GM10847 (cell line): ENCODE measurements around the gene KCNJ5.

Experiments
- POLR2A ChIP-seq: IDR thresholded peaks from 2 replicates; pipeline ENCODE4 v1.6.1; 2011; ENCODE audit not compliant: insufficient read length; ENCODE audit errors: extremely low read depth

Gene KCNJ5

DNA sequence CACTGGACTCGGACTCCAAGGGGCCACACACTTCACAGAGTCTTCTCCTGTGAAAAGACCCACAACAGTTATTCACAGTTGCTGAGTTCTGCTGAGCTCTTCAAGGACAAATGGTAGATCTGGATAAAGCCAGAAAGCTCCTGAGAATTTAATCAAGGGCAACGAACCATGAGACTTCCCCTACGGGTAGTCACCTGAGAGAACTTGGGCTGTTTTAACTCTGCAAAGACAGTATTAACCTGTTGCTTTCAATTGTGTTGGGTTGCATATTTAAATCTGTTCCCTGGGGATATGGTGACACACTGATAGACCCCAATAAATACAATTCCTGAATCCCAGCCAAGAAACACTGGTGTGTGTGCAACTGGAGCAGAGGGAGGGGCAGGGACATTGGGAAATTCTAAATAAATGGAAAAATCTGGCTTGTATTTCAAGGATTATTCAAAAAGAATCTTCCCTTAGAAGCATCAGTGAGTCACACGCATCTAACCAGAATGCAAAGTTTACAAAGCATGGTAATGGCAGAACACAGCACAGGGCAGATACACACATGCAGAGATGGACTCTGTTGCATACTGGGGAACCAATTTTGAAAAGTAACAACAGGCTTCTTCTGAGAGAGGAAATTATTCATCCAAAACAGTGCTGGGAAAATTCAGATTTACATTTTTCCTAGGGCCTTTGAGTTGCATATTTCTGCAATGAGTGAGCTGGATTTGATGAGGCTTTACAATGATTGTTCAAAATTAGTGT lies 28.1 kb upstream of the KCNJ5 start:
- no peak for TF ChIP-seq POLR2A

DNA sequence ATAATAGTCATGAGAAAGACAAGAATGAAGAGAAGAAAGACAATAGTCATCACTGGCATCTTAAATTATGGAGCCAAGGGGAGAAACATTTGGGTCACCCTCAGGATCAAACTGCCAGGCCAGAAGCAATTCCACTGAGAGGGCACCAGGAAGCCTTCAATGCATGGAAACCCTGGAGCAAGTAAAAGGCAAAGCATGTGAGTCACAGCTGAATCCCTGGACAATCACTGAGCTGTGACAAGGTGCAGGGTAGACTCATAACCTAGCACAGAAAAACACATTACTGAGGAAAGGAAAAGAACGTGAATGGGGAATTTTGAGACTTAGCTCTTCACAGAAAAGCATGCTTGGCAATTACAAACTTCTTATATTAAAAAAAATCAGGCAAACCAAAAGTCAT lies 25.7 kb upstream of the KCNJ5 start:
- no peak for TF ChIP-seq POLR2A

DNA sequence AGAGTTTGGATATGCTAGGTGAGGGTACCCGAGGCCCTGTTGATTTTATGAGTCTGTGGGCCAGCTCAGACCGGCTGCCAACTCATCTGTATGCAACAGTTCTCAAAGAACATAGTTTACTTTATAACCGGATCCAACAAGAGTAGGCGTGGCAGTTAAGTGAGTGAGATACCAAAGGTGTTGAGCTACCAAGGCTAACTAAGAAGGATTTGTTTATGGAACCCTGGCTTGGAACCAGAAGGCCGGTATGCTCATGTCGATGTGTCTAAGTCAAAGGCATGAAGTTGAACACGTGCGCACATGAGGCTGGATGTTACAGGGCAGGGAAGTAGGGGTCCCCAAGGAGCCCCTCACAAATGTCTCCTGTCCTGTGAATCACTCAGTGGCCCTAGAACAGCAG lies 23.9 kb upstream of the KCNJ5 start, which contains the start of gene KCNJ1:
TSS of gene KCNJ1 (minus strand) at position 20 of the 400 bp plus-strand sequence. CDS start 27,053 bp downstream, outside the sequence.
- TF ChIP-seq POLR2A: no peak

DNA sequence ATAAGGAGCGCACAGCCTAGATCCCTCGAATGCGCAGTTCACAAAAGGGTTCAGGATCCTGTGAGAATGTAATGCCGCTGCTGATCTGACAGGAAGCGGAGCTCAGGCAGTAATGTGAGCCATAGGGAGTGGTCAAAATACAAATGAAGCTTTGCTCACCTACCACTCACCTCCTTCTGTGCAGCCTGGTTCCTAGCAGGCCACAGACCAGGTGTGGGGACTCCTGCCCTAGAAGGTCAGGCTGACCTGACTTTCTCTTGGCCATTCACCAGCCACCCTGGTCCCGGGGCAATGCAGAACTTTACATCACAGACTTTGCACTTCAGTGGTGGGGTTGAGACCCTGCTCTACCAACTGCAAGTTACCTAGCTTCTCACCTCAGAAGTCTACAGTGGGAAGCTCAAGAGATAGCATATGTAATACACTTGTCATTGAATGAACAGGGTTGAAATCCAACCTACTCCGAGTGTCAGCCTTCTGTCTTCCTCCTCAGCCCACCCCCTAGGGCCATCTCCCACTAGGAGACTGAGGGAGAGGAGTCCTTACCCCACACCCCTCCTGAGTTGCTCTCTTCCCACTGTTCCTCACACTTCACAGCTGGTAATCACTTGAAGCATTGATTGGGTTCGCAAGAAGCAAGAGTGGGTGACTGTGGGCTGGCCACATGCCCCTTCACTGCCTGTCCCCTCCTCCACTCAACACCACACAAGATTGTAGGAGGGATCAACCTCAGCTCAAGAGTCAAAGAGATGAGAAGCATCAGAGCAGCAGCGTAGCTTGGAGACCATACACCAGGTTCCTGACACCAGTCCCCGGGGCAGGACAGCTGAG lies 22.1 kb upstream of the KCNJ5 start:
- no peak for TF ChIP-seq POLR2A

DNA sequence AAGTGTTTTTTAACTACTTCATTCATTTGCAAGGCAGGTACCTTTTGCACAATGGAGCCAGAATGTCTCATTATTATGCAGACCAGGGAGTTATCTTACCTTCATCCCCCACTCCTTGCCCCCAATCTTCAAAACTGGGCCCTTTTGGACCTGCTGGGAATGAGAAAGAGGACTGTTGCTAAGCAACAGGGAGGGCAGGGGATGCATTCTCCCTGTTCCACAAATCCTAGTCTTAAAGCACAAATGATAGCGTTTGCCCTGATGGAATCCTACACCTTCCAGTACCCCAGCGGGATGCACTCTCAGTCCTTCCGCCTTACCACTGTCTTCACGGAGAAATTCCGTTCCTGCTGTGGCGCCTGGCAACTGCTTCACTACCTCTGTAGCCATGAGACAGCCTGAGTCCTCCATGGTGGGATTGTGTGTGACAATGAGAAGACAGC lies 20.0 kb upstream of the KCNJ5 start:
- no peak for TF ChIP-seq POLR2A

DNA sequence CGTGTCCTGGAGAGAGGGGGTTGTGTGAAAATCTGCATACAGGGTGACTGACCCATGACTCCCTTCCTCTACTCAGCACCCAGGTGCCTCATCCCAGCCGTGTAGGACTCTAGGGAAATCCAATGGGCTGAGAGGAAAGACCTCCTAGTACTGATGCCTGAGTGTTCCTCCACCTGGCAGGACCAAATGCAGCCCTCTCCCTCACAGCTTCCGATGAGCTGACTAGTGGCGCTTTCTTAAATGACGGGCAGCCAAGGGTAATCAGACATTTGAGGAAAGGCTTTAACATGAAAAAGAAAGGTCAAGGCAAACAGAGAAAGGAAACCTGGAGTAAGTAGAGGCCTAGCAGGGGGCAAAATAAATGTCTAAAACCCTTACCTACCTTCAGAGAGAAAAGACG lies 19.1 kb upstream of the KCNJ5 start:
- TF ChIP-seq POLR2A: no peak

DNA sequence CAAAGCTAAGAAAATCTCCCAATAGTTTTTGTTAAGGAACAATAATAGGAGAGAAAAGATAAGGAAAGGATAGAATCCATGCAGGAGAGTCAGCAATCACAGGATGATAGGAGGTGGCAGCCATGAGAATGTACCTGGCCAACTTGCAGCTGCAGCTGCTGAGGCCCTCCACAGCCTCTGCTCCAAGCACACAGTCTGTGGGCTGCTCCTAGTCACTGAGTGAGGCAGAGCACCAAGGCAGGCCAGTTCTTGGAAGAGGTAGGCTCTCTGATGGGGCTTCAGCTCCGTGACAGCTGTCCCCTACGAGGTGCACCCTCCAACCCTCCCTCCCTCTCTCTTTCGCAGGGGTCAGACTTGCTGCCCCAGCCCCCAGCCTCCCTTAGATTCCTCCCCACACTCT lies 18.6 kb upstream of the KCNJ5 start:
- TF ChIP-seq POLR2A: no peak

DNA sequence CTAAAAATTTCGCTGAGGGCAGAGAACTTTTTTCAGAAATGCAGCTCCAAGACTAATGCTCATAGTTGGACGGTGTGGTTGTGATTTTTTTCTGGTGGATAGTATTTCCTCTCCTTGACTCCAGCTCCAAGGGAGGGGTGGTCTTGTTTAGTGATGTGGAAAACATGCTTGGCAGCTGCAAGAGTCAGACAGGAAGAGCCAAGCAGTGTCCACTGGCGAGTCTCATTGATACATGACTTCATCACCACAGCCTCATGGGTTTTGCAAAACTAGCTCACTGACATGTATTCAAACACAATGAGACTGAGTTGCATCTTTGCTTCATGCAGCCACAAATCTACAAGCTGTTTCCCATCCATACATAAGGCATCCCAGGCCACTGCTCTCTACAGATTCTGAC lies 16.7 kb upstream of the KCNJ5 start:
- no peak for TF ChIP-seq POLR2A

DNA sequence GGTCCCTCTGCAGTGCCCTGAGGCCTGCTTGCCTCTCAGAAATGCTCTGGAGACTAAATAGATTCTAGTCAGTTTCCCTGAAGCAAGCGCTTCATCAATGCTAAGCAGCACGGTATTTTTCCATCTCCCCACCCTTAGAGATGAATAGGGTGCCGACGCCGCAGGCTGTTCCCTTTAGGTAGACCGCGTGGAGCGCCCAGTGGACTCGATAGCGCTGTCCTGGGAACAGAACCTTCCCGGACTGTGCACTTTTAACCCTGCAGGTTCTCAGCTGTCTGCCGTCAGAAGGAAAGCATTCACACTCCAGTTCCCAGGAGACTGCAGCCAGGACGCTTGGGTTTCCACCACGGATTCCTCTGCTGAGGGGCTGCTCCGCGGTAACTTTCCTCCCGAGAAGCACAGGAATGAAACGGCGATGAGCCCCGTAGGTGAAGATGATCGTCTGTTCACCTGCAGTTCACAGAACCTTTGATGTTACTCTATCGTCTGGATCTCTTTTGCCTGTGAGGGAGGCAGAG lies 15.0 kb upstream of the KCNJ5 start:
- TF ChIP-seq POLR2A: no peak

DNA sequence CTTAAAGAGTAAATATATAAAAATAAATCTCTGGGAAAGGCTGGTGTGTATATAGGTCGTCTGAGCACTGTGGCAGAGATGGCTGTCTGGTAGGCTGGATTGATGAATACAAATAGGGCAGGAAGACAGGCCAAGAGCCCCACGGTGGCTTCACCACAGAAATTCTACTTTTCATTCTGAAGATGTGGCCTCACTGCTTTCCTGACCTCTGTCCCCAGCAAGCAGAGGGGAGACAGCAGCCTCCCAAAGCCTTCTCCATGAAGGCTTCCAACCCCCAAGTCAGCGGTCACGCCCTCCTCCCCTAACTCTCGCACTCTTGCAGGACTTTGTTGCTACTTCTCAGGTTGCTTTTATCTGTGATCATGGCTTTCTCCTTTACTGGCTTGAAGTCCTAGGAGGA lies 13.4 kb upstream of the KCNJ5 start:
- no peak for TF ChIP-seq POLR2A

DNA sequence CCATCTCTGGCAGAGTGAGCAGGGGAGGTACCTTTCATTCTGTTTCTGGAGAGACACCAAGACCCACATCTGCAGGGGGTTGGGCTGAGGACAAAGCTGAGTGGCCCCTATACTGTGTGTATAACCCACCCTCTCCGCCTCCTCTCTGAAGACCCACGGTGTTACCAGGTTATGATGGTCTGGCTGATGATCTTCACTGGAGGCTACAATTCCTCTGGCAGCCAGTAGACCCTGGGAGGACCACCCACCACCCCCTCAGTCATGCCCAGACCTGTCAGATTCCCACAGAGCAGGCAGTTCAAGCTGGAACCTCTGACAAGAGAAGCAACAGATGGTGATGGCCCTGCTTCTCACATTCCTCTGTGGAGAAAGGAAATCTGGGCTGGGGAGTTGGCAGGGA lies 12.7 kb upstream of the KCNJ5 start:
- TF ChIP-seq POLR2A: no peak

DNA sequence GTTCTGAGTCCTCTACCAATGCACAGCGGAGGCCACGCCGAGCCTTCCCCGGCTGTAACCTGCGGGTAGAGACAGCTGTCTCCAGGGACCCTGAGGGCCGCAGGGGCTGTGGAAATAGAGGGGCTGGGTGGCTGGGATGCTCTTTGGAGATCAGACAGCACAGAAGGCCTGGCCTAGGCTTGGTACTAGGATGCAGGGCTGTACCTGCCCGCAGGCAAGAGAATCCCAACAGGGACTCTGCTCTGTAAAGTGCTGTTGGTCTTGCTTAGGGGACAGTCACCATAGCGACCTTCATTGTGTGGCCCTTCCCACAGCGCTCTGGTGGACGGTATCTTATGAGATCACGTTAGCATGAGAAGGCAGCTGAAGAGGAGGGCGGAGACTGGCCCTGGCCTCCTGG lies 11.3 kb upstream of the KCNJ5 start:
- TF ChIP-seq POLR2A: no peak

DNA sequence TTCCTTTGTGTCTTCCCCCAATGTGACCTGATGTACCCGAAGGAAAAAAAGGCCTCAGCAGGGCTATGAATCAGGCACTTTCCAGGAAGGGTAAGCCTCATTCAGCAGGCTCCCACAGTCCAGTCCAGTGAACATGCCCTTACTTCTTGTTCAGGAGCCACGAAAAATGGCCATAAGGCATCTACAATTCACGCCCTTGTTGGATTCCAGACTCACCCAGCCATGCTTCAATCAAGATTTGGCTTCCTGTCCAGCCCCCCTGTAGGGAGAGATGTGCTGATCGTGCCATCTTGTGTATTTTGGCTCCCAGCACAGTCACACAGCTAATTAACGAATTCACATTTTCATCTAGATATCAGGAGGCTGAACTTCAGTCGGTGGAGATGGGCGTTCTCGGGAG lies 9.9 kb upstream of the KCNJ5 start:
- no peak for TF ChIP-seq POLR2A

DNA sequence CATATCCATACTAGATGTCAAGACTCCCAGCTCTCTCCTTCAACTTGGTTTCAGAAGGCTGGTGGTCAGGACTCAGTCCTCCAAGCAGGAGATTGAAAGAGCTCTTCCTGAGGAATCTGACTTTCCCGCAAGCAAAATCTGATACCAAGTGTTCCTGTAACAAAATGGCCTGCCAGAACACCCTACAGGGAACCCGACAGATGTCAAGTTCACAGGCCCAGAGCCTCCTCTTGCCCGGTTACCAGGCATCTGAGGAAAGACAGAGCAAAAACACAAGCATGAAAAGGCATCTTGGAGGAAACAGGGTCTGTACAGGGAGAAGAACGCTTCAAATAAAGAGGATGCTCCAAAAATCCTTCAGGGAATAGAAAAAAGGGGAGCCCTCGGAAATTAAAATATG lies 8.7 kb upstream of the KCNJ5 start:
- TF ChIP-seq POLR2A: no peak

DNA sequence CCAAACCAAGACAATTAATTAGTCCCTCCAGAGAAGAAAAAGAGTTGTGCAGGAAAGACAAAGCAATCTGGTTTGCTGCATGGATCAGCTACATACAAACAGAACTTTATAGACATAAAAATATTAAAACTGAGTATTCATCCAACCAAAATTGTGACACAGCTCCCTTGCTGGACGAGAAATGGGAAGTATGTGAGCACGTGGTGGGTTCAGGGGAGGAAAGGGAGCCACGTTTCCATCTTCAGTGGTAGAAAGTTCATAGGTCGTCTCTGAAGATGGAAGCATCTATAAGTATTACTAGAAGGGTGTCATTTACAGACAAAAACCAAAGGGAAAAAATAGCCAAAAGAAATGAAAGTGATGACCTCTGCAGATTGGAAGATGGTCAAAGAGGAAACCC lies 7.1 kb upstream of the KCNJ5 start:
- no peak for TF ChIP-seq POLR2A

DNA sequence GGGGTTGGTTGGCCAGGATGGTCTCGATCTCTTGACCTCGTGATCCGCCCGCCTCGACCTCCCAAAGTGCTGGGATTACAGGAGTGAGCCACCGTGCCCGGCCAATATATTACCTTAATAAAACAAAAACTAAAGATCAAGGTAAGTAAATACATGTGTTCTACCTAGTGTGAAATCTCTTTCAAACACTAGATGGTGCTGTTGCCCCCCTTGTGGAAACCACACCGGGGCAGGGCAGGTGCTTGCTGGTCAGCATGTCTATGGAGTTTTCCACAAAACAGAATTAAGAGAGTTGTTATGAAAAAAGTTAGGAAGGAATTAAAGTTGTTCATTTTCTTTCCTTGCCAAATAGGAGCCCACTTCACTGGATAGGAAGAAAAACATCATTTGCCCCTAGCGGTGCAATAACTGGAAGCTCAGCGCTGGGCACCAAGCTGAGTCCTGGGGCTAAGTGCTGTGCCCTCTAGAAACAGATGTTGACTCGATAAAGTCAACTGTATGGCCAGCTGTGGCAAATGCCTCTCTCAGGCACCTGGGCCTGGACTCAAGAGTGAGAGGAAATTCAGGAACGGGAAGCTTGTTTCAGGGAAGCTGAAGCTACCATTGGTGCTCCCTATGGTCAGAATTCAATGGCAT lies 6.3 kb upstream of the KCNJ5 start:
- no peak for TF ChIP-seq POLR2A
